T-helper 9 cell (primary cell): Measurements from ENCODE around the gene ADCY2.

Experiments used
- DNase-seq: peaks from one replicate; pipeline ENCODE4 v3.0.0-alpha.2; 2020
- total RNA-seq, 2 donors: gene quantifications; one replicate each; lab custom pipeline; 2026; lab: John Stamatoyannopoulos, UW

Gene ADCY2
- total RNA-seq: 0 reads per million in 2 donors

DNA sequence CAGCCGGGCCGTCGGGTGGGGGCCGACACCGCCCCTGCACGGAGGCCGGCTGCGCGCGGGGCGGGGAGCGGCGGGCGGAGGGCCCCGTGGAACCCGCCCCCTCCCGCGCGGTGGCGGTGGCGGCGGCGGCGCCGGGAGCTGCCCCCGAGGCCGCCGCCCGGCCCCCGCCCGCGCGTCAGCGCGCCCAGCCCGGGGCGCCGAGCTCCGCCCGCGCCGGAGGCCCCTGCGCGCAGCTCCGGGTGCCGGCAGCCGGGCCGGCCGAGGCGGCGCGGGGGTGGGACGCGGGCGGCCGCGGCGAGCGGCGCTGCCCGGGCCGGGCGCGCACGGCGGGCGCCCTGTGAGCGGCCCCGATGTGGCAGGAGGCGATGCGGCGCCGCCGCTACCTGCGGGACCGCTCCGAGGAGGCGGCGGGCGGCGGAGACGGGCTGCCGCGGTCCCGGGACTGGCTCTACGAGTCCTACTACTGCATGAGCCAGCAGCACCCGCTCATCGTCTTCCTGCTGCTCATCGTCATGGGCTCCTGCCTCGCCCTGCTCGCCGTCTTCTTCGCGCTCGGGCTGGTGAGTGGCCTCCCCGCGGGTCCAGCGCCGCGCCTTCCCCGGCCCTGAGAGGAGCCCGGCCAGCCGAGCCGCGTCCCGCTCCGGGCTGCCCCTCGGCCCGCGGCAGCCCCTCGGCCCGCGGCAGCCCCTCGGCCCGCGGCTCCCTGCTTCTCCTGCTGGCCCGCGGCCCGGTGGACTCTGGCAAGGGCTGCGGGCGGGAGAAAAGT, at the start of gene ADCY2:
ADCY2 (plus strand) TSS at position 192 of the 766 bp plus-strand sequence; CDS start at position 351, 159 bp downstream.
- no peak for DNase-seq

DNA sequence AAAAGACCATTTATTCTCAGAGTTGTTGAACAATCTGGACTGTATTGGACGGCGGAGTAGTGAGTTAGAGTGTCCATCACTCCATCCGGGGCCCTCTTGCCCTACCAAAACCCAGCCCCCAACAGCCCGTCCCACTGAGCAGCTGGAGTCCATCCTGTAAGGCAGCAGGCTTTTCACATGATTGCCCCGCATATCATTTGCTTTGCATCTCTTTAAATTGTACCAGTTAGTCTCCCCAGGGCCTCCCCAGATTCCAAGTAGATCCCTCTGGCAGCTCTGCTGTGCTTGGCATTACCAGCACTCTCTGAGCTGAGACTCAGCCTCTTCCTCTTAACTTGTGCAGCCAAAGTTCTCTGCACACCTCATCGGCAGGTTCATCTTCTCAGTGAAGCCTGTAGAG, 48.6 kb upstream of the ADCY2 start:
- no peak for DNase-seq

DNA sequence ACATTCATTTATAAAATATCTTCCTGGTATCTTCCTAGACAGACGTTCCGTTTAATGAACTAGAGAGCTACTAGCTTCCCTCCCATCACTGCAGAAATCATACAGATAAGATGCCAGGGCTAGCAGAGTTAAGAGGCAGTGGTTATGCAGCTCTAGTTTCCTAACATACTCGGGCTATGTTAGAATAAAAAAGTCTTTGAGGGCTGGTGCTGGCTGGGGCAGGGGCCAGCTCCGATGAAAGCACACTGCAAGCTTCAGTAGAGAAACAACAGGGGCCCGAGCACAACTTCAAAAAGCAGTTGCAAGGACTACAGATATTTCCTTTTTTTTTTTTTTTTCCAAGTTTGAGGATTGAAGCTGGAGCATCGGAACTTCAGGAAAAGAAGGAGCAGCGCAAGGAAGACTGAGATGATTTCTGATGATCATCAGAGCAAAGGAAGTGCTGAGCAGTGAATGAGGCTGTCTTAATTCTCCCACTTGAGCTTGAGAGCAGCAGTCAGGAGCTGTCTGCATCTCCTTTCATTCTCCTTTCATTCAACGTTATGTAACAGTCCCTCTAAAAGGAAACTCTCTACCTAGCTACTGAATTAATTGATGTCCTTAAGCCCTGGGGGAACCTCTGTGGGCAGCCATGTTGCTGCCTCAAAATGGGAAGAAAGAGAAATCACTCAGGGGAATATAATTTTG, 47.6 kb upstream of the ADCY2 start:
- no peak for DNase-seq

DNA sequence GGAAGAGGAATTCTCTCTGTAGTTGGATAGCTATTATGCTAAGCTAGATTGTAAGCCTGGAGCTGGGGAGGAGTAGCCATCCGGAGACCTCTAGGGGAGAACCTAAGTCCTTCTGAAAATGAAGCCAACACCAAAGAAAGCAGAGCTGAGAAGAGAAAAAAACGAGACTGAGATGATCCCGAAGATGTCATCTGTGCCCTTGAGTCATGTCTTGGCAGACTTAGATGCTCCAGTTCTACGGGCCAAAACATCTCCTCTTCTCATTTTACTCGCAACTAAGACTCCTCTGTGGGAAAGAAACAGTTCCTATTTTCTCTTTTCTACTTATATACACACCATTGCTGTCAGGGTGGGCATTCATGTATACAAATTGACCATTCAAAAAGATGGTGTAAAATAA, 34.3 kb upstream of the ADCY2 start:
- no peak for DNase-seq

DNA sequence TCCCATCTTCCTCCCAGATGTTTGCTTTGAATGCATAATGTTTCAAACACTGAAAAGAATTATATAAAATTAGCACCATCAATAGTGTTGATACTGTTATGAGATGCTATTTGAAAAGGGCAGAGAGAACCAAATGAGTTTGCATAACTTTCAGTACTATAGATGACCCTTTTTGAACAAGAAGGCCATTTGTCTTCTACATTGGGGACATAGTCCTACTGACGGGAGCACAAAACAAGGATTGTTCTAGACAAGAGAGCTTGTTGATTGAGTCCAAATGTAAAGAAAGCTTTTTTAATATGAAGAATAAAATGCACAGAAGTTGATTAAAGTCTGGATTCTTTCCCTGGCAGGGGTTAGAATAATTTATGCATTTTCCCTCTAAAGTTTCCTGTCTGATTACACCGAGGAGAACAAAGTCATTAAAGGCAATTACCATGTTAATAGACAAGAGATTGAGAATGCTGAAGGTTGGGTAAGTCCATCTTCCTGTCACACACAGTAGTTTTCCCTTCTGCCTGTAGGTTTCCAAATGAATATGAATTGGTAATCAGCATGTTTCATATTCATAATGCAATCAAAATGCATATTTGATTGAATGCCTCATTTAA, 32.8 kb upstream of the ADCY2 start:
- DNase-seq: no peak

DNA sequence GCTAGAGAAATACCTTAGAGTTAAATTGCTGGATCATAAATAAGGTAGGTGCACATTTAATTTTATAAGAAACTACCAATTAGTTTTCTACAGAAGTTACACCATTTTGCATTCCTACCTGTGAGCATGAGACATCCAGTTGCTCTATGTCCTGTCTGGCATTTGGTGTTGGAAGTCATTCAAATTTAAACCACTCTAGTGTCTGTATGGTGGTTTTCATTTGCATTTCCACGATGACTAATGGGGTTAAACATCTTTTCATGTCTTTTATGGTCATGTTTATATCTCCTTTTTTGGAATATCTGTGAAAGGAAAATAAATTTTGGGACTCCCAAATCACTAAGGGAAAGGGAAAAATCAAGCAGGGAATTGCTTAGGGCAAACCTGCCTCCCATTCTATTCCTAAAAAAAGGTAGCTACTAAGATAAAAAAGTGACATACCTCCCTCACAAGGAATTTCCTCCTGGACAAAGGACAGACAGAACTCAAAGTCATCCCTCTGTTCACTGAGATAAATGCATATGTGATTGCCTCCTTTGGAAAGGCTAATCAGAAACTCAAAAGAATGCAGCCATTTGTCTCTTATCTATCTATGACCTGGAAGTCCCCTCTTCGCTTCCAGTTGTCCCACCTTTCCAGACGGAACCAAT, 31.6 kb upstream of the ADCY2 start:
- DNase-seq: no peak

DNA sequence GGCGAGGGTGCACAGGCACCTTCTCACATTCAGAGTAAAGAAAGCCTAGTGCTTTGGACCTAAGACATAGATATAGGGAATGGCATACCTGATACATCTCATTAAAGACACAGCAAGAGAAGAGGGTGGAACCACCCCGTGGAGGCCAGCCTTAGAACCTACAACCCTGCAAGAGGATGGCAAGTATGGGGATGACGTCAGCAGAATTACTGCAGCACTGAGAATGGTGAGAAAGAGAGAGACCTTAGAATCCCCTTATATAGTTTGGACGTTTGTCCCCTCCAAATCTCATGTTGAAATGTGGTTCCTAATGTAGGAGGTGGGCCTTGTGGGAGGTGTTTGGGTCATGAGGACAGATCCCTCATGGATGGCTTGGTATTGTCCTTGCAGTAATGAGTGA, 28.2 kb upstream of the ADCY2 start:
- no peak for DNase-seq

DNA sequence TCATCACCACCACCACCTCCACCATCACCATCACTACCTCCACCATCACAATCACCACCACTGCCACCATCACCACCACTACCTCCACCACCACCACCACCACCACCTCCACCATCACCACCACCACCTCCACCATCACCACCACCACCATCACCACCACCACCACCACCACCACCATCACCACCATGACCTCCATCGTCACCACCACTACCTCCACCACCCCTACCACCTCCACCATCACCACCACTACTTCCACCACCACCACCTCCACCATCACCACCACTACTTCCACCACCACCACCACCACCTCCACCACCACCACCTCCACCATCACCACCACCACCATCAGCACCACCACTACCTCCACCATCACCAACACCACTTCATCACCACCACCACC, 23.5 kb upstream of the ADCY2 start:
- DNase-seq: no peak

DNA sequence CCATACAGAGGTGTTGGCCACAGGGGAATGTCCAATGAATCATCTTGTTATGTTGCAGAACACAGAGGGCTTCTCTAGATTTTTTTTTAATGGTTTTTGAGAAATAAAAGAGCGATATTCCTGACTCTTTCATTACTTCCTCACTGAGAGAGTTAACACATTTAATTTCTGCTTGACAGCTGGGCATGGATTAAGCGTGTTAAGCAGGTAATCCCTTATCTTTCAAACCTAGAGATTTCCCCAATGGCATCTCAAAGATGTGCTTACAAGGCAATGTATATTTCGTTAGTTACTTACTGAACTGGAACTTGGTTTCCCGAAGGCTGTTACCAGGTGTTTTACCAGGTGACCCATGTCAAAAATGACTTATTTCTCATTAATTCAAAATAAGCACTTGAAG, 21.8 kb upstream of the ADCY2 start:
- DNase-seq: no peak

DNA sequence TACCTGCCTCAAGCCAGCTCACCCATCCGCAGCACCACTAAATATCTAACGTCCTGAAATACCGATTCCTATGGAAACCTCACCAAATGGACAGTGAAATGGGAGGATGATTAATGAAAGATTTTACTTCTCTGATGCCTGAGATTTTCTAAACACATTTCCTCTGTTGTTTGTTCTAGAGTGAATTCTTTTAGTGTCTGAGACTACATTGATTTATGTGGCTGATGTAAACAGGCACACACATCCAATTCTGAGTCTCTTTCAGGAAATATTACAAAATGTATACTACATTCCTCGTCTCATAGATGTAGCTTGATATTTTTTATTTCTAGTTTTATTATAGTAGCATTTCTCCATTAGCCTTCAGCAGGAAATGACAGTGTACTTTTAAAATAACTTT, 20.5 kb upstream of the ADCY2 start:
- DNase-seq: no peak

DNA sequence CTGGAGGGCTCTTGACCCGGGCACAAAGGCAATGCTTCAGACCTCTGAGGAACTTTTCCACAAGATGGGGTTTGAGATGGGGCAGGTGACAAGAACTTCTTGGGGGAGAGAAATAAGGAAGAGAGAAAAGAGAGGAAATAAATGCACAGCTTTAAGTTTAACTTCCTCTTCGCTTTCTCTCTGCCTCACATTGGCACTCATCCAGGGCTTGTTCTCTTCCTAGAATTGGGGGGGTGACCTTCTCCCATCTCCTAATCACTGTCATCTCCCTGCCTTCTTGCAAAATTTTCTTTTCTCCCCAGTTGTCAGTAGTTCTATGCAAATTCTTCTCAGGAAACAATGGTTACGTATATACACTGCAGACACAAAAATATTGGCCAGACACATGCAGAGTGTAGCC, 19.1 kb upstream of the ADCY2 start:
- no peak for DNase-seq

DNA sequence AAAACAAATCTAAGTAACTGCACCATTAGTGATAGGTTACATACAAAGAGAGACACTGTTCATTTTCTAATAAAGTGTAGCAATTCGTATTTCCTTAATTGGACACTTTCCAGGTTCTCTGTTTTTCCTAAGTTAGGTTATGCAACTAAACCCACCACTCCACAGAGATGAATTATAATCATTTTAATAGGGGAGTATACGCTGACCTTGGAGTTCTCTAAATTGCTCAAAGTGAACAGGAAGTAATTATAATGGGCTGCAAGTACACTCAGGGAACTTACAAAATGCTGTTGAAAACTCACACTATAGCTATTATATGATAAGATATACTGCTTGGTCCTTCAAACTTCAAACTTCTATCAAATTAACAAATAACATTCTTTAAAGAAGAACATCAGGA, 18.2 kb upstream of the ADCY2 start:
- no peak for DNase-seq

DNA sequence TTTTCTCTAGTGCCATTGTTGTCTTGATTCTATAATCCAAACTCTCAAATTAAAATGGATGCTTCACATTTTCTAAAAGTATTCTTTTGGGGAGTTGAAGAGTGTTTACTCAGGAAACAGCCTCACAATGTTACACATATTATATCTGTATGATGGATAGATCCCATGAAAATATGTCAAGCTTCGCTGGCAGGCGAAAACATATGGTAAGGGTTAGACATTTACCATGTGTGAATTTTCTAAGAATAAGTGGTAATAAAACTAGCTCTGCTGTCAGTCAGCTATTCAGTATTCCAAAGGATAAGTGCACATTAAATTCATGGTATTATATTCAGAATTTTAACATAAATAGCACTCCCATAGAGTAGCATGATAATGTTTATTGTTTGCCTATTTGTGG, 13.3 kb upstream of the ADCY2 start:
- DNase-seq: no peak

DNA sequence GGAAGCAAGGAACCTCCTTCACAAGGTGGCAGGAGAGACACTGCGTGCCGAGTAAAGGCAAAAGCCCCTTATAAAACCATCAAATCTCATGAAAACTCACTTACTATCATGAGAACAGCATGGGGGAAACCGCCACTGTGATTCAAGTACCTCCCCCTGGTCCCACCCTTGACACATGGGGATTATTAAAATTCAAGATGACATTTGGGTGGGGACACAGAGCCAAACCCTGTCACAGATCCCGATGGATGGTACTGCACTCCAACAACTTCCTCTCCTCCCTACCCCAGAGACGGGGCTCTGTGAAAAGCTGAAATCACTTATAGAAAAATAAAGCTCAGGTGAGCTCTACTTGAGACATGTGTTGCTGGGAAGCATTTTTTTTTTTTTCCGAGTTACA, 10.3 kb upstream of the ADCY2 start:
- DNase-seq: no peak

DNA sequence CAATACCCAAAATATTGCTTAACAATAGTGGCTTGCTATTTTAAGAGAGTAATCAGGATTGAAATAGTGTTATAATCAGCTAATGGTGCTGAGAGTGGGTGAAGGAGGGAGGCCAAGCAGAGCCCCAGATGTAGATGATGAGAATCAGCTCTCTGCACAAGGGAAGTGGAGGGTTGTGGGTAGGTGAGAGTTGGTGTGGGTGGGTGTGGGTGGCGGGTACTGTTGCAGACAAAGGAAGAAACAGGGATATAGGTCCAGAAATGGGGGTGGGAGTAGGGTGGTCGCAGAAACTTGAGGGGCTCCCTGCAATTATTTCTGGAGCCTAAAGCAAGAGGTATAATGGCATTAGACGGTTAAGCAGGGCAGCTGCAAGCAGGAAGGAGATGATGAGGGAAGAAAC, 7.4 kb upstream of the ADCY2 start:
- DNase-seq: no peak

DNA sequence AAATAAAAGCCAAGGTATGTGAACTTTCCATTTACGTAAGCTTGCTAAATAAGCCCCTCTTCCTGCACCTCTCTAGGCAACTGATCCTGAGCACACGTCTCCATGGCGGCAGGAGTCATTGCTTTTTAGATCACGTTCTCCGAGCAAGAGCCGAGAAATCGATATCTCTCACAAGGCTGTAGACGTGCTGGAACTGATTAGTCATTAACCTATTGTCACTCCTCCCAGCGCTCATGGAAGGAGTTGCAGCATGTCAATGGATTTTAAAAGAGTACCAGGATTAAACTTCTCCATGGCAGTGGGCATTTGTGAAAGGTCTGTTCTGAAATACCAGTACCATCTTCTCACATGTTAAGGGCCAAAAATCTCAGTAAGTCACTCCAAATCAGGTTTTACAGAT, 4.7 kb upstream of the ADCY2 start:
- no peak for DNase-seq

DNA sequence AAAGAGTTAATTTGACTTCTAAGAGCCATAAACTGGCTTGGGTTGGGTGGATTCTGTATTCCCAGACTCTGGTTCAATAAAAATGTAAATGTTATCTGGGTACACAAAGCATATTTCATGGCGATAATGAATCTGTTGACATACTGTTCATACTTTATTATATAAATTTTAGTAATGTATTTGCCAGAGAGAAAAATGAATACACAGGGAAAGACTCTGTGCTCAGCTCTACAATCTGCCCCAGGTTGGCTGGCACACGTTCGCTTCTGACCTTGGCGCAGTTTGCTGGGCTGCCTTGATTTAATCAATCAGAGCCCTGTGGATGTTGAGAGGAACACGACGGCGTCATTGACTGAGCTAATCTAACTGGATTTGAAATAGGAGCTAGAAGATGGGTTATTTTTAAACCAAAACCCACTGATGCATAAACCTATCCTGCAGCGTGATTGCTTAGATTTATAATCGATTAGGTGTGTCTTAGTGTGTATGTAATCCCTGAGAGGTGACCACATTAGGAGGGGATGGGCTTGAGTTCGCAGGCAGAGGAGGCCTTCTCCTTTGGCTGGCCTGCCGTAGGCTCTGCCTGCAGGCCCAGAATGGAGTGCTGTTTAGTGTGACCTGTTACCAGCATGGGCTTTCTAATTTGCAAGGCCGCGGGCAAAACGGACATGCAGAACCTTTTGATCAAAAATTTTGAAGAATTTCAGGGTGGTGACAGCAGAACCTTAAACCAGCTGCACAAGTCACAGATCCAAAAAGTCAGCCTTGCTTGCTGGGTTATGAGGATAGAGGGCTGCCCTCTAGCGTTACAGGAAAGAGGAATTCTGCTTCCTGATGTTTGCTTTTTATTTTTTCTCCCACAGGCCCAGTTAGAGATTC, 3.9 kb upstream of the ADCY2 start:
- no peak for DNase-seq

DNA sequence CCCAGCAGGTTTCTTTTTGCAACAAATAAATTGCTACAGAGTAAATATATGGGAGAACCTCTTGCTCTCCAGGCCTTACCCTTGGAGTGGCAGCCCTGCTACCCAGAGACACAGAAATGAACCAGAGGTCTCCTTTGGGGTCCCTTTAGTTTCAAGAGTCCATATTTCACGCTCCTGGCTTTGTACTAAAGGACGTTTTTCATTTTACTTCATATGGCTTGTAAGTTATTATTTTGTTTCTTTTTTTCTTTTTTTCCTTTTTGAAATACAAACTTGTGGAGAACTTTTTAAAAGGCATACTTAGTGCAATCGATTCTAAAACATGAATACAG, 3.3 kb upstream of the ADCY2 start:
- DNase-seq: no peak

DNA sequence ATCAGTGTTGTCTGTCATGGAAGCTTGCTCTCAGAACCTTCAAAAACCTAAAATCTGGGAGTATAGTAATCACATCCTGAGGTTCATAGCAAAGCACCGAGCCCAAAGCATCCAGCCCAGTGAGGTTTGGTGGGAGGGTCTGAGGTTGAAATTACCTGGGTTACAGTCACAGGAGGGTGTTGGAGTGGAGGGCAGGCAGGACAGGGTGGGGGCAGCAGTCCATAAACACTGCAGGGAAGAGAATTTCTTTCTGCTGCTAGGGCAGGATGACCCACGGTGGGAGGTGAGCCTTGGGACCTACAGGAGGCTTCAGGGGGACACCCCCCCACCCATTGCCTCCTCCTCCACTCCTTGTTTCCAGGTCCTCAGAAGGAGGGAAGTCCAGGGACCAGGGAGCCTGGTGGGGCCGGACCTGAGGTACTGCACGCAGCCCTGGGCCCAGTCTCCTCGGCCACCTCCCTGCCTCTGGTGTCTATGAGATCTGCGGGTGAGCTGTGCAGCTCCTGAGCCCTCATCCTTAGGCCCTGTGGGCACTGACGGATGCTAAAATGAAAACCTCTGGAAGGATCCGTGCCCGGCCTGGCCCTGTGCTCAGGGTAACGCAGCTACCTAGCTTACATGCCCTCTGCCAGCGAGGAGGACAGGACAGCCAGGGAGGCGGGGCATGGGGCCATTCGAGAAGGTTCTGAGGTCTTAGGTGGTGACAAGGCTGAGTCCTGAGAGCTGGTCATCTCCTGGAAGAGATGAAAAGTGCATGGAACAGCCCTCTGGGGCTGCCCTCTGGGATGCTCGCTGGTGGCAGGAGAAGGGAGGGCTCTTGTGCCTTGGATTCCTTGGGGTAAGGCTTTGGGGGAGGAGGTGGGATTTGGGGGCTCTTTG, 1.8 kb upstream of the ADCY2 start:
- DNase-seq: no peak

DNA sequence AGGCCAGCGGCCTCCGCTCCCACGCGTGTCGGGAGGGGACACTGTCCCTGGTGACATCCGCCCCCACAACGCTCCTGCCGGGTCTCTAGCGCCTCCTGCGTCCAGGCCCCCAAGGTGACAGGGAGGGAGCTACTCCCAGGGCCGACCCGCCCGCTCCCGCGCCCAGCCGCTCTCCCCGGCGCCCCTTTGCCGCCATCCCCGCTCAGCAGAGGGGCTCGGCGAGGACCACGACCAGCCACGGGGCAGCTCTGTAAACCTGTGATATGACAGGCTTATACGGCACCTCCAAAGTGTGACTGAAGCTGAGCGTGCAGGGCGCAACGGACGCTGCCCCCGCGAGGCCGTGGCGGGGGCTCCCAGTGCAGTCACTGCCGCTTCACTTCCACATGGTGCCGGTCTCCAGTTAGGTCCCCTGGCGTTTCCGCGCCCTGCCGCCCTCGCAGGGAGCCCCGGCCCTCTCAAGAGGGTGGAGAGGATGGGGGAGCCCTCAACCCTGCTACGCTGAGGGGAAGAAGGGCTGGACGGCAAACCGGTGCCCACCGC, 978 bp upstream of the ADCY2 start:
- DNase-seq: no peak

DNA sequence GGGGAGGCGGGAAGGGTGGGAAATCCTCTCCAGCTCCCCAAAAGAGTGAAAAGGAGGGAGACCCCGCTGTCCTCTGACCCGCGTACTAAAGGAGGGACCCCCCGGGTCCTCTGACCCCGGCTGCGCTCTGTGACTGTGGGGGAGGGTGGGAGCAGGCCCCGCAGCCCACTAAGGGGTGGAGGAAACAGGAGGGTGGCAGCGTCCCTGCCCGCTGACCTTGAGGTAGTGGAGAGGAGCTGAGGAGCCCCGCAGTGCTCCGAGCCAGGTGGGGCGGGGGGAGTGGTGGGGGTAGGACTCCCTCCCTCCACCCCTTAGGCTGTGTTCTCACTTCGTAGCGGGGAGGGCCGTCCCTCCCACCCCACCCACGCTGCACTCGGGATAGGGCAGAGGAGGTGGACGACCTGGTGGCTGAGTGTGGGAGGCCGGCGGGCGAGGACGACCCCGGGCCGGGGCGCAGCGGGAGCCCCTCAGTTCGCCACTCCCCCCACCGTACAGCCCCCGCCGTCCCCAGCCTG, 449 bp upstream of the ADCY2 start:
- DNase-seq: no peak
